Hepatocyte (in vitro differentiated cells): ENCODE results near the gene IFI35.

Experiments
- CTCF ChIP-seq: fragments of 200-600 bp; sonication (generic); IDR thresholded peaks from 2 replicates; pipeline ENCODE4 v1.5.1; 2016; ENCODE audit warnings: antibody characterized with exemption, mild to moderate bottlenecking; ENCODE audit not compliant: poor library complexity
- EZH2 ChIP-seq: fragments of 200-600 bp; sonication (generic); IDR thresholded peaks from 2 replicates; pipeline ENCODE4 v1.6.1; 2016; ENCODE audit warnings: antibody characterized with exemption, mild to moderate bottlenecking, borderline replicate concordance

- TF ChIP-seq CTCF (no peak), EZH2 (no peak)
Observed at GRCh38 chr17:43044024-43044423, 37.4 kb downstream of the IFI35 start.
